Erythroblast (primary cell): ENCODE data around the gene HPCAL1.

Source experiments
- GATA1 ChIP-seq: IDR thresholded peaks from 2 replicates; pipeline ENCODE4 v1.6.1; 2011; ENCODE audit warnings: low read depth, mild to moderate bottlenecking, control low read depth, low read length, moderate library complexity
- POLR2A ChIP-seq: IDR thresholded peaks from 2 replicates; pipeline ENCODE4 v1.6.1; 2011; ENCODE audit warnings: mild to moderate bottlenecking, low read length

- TF ChIP-seq POLR2A (no peak), GATA1 (no peak)
Measured at GRCh38 chr2:10354399-10354798, 51.7 kb downstream of the HPCAL1 start.
